ENCODE measurements around the gene PHACTR1.

GRCh38 chr6:12899046-12899833 is 182.7 kb downstream of the PHACTR1 start:
- TF ChIP-seq EZH2 (IDR thresholded peaks at IDR 0.05): no peak
- no peak for TF ChIP-seq POLR2AphosphoS5 (IDR thresholded peaks at IDR 0.05; ENCODE audit: borderline replicate concordance, low read depth, low read length)

Measured in SK-N-MC (cell line).